Endodermal cell (in vitro differentiated cells): ENCODE measurements around the gene RGS19. TPM values are rescaled to one million over a fixed set of nuclear protein-coding genes. Genes with fewer than 3 reads are reported as not detected.

Experiments
- DNase-seq: peaks from one replicate; pipeline ENCODE4 v3.0.0-alpha.2; 2017
- H3K27ac ChIP-seq: 2 replicates; pipeline ENCODE4 v1.5.1; 2013; ENCODE audit warnings: mild to moderate bottlenecking, low read depth, low read length, moderate library complexity
- H3K27me3 ChIP-seq: 2 replicates; pipeline ENCODE4 v1.6.1; 2013; ENCODE audit warnings: mild to moderate bottlenecking, low read length, moderate library complexity; ENCODE audit not compliant: insufficient read depth, control insufficient read depth, poor library complexity, severe bottlenecking
- H3K36me3 ChIP-seq: 2 replicates; pipeline ENCODE4 v1.7.0; 2013; ENCODE audit warnings: mild to moderate bottlenecking, low read length, moderate library complexity; ENCODE audit not compliant: control insufficient read depth, insufficient read depth
- H3K4me1 ChIP-seq: one replicate; pipeline ENCODE4 v1.7.0; 2013; ENCODE audit warnings: low read length; ENCODE audit not compliant: control insufficient read depth, insufficient read depth
- H3K4me3 ChIP-seq: 2 replicates; pipeline ENCODE4 v1.5.1; 2013; ENCODE audit warnings: mild to moderate bottlenecking, low read length, moderate library complexity
- H3K9ac ChIP-seq: 2 replicates; pipeline ENCODE4 v1.6.1; 2013; ENCODE audit warnings: mild to moderate bottlenecking, low read length, moderate library complexity; ENCODE audit not compliant: poor library complexity, severe bottlenecking; ENCODE audit errors: extremely low read depth
- H3K9me3 ChIP-seq: 2 replicates; pipeline ENCODE4 v1.6.1; 2013; ENCODE audit warnings: mild to moderate bottlenecking, low read length, moderate library complexity; ENCODE audit not compliant: control insufficient read depth
- H3K27ac Mint-ChIP-seq: 2 replicates; pipeline ENCODE4 v1.8.0; 2020; ENCODE audit warnings: mixed read lengths
- H3K27me3 Mint-ChIP-seq: 2 replicates; pipeline ENCODE4 v1.8.0; 2021; ENCODE audit warnings: mild to moderate bottlenecking, mixed read lengths; ENCODE audit not compliant: insufficient read depth
- H3K36me3 Mint-ChIP-seq: 2 replicates; pipeline ENCODE4 v1.8.0; 2020; ENCODE audit warnings: low read depth, mixed read lengths
- H3K4me1 Mint-ChIP-seq: 2 replicates; pipeline ENCODE4 v1.8.0; 2020; ENCODE audit warnings: mixed read lengths
- H3K4me3 Mint-ChIP-seq: 2 replicates; pipeline ENCODE4 v1.8.0; 2020; ENCODE audit warnings: mild to moderate bottlenecking, moderate library complexity, mixed read lengths
- H3K9me3 Mint-ChIP-seq: 2 replicates; pipeline ENCODE4 v1.8.0; 2020; ENCODE audit warnings: mild to moderate bottlenecking, mixed read lengths
- CTCF ChIP-seq: fragments of 200-600 bp; sonication (generic); conservative IDR thresholded peaks from 2 replicates; pipeline ENCODE4 v1.5.0; 2021; ENCODE audit warnings: antibody characterized with exemption, mild to moderate bottlenecking
- WGBS, 2 experiments: methylation state at CpG; one replicate each; pipeline versions ENCODE4 v1.1.5 to v1.1.7; 2013; ENCODE audit warnings: missing lambda C conversion rate in 2 of 2, mixed read lengths in 1 of 2; ENCODE audit not compliant: insufficient coverage in 1 of 2, insufficient read length in 1 of 2; 5-methylcytosine and 5-hydroxymethylcytosine counted together
- total RNA-seq, 2 donors: library from RNA; stranded (reverse); fragmentation: NEBNext Ultra II Directional in 1 of 2; extraction: Animal tissue kit (Norgen Biotek cat#: 25700) in 1 of 2; gene quantifications; 2 replicates in 1 of 2; 3 replicates in 1 of 2; pipeline ENCODE4 v1.2.1, GENCODE V29; 2021

Gene RGS19
- total RNA-seq, 2 donors from 2014 or later = 14.6 to 15.8 TPM

GRCh38 chr20:64057628-64058498, 21.5 kb downstream of the RGS19 start:
- Histone ChIP-seq H3K4me3 (no peak overlapping the region), H3K27ac (no peak overlapping the region), H3K9me3 (no peaks in the 10 kb centered on the region), H3K36me3 (no peaks in the 10 kb centered on the region), H3K9ac (no peak overlapping the region), H3K4me1 (peaks cover 24% of the 10 kb centered on the region), H3K27me3 (no peaks in the 10 kb centered on the region)
- H3K36me3 Mint-ChIP-seq = no peaks in the 10 kb centered on the region
- peak; percentile 93 for TF ChIP-seq CTCF
- H3K9me3 Mint-ChIP-seq = no peaks in the 10 kb centered on the region
- peaks cover 5% of the 10 kb centered on the region for H3K27me3 Mint-ChIP-seq
- no peak overlapping the region for H3K4me3 Mint-ChIP-seq
- H3K4me1 Mint-ChIP-seq = peaks cover 19% of the 10 kb centered on the region
- no peak overlapping the region for H3K27ac Mint-ChIP-seq
- peak; percentile 97 for DNase-seq
- WGBS, 2 experiments = 43 to 53% methylated on average over 22 to 33 of the region's 33 CpGs

GRCh38 chr20:64056889-64057627, 22.3 kb downstream of the RGS19 start:
- H3K4me3 Mint-ChIP-seq = no peak overlapping the region
- H3K27me3 Mint-ChIP-seq = peaks cover 5% of the 10 kb centered on the region
- no peak overlapping the region for H3K4me3 ChIP-seq
- peaks cover 19% of the 10 kb centered on the region for H3K4me1 Mint-ChIP-seq
- no peak overlapping the region for H3K27ac ChIP-seq
- no peak overlapping the region for H3K9ac ChIP-seq
- peak overlapping the region; percentile 58 for H3K27ac Mint-ChIP-seq
- peak; percentile 74 for DNase-seq
- H3K4me1 ChIP-seq = peaks cover 24% of the 10 kb centered on the region
- H3K27me3 ChIP-seq = no peaks in the 10 kb centered on the region
- H3K9me3 ChIP-seq = no peaks in the 10 kb centered on the region
- no peak for TF ChIP-seq CTCF
- no peaks in the 10 kb centered on the region for H3K36me3 ChIP-seq
- no peaks in the 10 kb centered on the region for H3K36me3 Mint-ChIP-seq
- 85 to 89% methylated on average over 30 to 39 of the region's 39 CpGs for WGBS, 2 experiments
- H3K9me3 Mint-ChIP-seq = no peaks in the 10 kb centered on the region

GRCh38 chr20:64056639-64056888, 22.8 kb downstream of the RGS19 start:
- no peaks in the 10 kb centered on the region for H3K27me3 ChIP-seq

More at GRCh38 chr20:64056639-64056888, 22.8 kb downstream of the RGS19 start:
- Mint-ChIP-seq H3K27ac (no peak overlapping the region), H3K4me3 (no peak overlapping the region), H3K27me3 (peaks cover 8% of the 10 kb centered on the region), H3K4me1 (peaks cover 19% of the 10 kb centered on the region), H3K36me3 (no peaks in the 10 kb centered on the region), H3K9me3 (no peaks in the 10 kb centered on the region)
- TF ChIP-seq CTCF = no peak
- Histone ChIP-seq H3K27ac (no peak overlapping the region), H3K9me3 (no peaks in the 10 kb centered on the region), H3K9ac (no peak overlapping the region), H3K4me1 (peaks cover 24% of the 10 kb centered on the region), H3K4me3 (no peak overlapping the region), H3K36me3 (no peaks in the 10 kb centered on the region)
- no peak for DNase-seq
- WGBS, 2 experiments = 64 to 83% methylated on average over 3 to 7 of the region's 7 CpGs
